Glomerular endothelial cell (primary cell): ENCODE results near the gene SLC30A3. TPM values are rescaled to one million over a fixed set of nuclear protein-coding genes. Genes with fewer than 3 reads are reported as not detected.

ENCODE experiments used
- DNase-seq: peaks from one replicate; pipeline ENCODE4 v3.0.0-alpha.2; 2011; ENCODE audit warnings: low read depth, low spot score; ENCODE audit errors: extremely low read depth
- total RNA-seq: library from RNA; depleted of rRNA; stranded (reverse); fragments of >200 nt; gene quantifications from 2 replicates; pipeline ENCODE4 v1.2.3, GENCODE V29; 2015

Gene SLC30A3
- total RNA-seq, 1 donor from 2014 or later, result 5.9 TPM

DNA sequence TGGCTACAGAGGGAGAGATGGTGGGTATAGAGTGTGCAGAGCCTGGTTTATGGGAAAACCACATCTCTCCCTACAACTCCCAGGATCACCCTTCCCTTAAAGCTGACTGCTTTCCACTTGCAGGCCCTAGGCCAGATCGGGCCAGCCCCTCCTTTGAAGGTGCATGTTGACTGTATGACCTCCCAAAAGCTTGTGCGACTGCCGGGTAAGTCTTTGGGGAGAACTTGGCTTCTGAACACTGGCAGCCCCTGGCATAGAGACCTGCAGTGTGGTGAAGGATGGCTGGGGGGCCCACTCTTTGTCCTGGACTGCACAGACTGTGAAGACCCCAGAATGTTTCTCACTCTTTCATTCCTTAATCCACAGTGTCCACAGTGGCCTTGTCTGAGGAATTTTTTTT is 26.2 kb downstream of the SLC30A3 start:
- no peak for DNase-seq

DNA sequence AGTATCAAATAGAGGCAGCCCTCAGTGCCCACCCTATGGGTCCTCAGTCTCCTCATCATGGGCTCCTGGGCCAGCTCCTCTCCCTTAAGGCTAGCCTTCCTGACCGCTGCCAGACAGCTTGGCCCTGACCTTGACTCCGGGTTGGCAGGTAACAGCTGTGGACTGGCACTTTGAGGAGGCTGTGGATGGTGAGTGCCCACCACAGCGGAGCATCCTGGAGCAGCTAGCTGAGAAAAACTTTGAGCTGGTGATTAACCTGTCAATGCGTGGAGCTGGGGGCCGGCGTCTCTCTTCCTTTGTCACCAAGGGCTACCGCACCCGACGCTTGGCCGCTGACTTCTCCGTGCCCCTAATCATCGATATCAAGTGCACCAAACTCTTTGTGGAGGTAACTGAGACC is 26.7 kb downstream of the SLC30A3 start:
- DNase-seq, result no peak

DNA sequence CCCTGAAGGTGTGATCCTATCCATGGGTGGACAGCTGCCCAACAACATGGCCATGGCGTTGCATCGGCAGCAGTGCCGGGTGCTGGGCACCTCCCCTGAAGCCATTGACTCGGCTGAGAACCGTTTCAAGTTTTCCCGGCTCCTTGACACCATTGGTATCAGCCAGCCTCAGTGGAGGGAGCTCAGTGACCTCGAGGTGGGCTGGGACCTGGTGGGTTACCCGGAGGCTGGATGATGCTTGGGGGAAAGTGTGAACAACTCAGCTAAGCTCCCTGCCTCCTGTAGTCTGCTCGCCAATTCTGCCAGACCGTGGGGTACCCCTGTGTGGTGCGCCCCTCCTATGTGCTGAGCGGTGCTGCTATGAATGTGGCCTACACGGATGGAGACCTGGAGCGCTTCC is 29.5 kb downstream of the SLC30A3 start:
- DNase-seq, result no peak

DNA sequence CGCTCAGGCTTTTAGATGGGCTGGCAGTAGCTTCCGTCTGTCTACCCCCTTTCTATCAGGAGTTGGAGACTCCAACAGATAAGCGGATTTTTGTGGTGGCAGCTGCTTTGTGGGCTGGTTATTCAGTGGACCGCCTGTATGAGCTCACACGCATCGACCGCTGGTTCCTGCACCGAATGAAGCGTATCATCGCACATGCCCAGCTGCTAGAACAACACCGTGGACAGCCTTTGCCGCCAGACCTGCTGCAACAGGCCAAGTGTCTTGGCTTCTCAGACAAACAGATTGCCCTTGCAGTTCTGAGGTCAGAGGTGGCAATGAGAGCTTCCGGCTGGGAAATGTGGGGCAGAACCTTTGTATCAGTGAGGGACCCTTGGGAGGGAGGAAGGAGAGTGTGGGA is 30.9 kb downstream of the SLC30A3 start:
- DNase-seq, result no peak

DNA sequence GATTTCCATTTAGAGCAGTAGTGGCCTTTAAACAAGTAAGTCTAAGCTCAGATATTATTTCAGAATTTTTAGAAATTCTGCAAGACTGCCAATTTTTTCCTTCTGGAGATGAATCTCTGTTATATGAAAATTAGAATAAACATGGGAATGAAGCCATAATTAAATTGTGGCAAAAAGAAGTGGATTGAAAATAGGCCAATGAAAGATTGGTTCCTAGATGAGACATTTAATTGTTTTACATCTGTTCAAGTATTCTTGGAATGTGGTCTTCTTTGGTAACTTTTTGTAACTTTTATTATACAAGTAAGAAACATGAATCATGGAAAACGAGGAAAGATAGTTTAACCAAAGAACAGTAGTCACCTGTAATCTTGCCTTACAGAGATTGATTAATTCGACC is 35.3 kb downstream of the SLC30A3 start:
- no peak for DNase-seq

DNA sequence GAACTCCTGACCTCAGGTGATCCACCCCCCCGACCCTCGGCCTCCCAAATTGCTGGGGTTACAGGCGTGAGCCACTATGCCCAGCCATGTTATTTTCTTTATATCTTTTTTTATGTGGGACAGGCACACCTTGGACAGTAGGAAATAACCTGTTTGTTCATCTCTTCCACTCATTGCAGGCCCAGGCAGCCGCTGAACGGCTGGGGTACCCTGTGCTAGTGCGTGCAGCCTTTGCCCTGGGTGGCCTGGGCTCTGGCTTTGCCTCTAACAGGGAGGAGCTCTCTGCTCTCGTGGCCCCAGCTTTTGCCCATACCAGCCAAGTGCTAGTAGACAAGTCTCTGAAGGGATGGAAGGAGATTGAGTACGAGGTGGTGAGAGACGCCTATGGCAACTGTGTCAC is 37.3 kb downstream of the SLC30A3 start:
- DNase-seq, result no peak

DNA sequence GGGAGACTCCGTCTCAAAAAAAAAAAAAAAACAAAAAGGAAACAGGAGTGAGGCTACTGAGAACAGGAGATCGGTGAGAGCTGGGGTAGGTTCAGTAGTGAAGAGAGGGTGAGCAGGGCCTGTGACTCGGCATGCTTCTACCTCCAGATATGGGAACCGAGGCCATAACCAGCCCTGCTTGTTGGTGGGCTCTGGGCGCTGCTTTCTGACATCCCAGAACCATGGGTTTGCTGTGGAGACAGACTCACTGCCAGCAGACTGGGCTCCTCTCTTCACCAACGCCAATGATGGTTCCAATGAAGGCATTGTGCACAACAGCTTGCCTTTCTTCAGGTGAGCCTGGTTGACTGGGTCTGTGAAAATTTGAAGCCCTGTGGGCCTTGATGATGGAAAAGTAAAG is 39.4 kb downstream of the SLC30A3 start:
- DNase-seq, result no peak

DNA sequence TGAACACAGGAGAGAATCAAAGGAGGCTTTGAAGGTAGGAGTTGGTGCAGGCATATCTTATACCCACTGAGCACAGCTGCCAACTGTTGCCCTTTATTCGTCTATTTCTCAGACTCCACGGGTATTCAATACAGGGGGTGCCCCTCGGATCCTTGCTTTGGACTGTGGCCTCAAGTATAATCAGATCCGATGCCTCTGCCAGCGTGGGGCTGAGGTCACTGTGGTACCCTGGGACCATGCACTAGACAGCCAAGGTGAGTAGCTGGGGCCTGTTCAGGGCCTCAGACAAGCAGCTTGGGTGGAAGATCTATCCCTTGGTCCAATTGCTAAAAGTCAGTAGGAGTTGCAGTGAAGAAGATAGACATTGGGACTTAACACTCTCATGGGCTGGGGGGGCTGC is 40.4 kb downstream of the SLC30A3 start:
- no peak for DNase-seq

DNA sequence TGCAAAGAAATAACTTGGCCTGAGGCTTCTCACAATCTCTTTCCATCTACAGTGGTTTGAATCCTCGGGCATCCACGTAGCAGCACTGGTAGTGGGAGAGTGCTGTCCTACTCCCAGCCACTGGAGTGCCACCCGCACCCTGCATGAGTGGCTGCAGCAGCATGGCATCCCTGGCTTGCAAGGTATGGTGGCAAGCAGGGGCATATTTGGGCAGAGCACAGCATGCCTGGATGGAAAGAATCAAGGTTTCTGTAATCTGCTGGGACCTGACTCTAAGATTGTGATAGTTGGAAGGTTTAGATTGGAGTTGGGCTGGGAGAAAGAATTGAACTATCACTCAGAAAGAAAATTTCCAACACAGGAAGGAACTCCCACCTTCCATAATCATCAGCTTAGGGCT is 41.7 kb downstream of the SLC30A3 start:
- DNase-seq, result no peak

DNA sequence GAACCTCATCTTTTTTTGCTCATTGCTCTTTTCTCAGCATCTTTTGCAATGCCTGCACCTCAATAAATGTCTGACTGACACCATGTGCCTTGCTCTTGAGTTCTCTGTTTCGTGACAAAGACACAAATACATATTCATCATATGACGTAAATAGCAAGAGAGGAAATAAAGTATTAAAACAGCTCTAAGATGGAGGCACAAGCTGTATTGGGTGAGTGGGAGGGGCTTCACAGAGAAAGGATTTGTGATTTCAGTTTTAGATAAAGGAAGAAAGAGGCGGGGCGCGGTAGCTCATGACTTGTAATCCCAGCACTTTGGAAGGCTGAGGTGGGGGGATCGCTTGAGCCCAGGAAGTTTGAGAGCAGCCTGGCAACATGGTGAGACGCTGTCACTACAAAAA is 42.8 kb downstream of the SLC30A3 start:
- no peak for DNase-seq

DNA sequence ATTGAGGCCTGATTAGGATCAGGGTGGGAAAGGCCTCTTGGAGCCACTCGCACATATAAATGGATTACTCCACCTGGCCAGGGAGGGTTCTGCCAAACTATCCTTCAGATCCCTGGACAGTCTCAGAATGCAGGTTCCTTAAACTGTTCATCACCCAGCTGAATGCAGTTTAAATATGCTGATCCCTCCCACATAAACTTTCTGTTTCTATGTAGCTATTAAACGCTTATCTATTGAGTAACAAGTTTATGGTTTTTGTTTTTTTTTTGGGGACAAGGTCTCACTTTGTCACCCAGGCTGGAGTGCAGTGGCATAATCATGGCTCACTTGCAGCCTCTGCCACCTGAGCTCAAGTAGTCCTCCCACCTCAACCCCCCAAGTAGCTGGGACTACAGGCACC is 43.8 kb downstream of the SLC30A3 start:
- no peak for DNase-seq

DNA sequence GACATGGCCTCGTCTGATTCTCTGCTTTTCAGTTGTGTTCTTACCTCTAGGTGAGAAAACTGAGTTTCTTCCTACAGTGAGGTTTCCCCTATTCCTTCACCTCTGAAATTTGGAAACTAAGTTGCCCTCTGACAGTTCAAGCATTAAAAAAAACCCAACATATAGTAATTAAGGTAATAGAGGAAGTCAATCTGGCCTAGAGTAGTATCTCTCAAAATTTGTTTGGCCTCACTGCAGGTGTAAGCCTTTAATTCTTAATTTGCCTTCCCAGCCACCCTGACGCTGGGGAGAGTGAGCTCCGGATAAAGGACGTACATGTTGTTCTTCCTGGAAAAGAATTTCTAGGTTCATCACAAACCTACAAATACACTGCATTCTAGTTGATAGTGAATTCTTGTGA is 44.2 kb downstream of the SLC30A3 start:
- no peak for DNase-seq

DNA sequence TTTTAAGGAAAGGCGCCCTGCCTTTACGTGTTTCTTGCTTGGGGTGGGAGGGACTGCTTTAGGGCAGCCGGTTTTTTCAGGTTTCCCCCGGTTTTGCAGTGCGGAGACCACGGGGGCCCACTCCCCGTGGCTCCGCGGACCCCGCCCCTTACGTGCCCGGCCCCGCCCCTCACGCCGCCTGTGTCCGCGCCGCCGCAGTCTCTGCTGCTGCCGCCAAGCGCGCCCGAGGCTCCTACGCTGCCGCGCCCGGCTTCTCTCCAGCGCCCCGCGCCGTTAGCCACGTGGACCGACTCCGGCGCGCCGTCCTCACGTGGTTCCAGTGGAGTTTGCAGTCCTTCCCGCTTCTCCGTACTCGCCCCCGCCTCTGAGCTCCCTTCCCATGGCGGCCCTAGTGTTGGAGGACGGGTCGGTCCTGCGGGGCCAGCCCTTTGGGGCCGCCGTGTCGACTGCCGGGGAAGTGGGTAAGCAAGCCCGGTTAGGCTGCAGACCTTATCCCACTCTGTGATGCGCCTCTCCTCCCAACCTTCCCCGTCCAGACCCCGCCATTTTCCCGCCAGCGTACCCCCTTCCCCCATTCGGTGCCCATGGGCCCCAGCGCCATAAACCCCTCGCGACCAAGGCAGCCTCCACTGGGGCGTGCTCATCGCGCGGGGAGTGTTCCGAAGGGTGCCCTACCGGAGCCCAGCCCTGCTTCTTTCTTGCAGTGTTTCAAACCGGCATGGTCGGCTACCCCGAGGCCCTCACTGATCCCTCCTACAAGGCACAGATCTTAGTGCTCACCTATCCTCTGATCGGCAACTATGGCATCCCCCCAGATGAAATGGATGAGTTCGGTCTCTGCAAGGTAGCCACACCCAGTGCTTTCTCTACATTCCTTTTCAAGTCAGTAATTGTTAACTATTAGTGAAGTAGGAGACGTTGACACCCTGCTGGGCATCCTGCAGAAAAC is 45.4 kb downstream of the SLC30A3 start, which contains the start of gene CAD:
Gene CAD (plus strand): TSS at position 197 of the 949 bp plus-strand sequence. CDS start 183 bp downstream, at position 380.
- DNase-seq, result no peak

DNA sequence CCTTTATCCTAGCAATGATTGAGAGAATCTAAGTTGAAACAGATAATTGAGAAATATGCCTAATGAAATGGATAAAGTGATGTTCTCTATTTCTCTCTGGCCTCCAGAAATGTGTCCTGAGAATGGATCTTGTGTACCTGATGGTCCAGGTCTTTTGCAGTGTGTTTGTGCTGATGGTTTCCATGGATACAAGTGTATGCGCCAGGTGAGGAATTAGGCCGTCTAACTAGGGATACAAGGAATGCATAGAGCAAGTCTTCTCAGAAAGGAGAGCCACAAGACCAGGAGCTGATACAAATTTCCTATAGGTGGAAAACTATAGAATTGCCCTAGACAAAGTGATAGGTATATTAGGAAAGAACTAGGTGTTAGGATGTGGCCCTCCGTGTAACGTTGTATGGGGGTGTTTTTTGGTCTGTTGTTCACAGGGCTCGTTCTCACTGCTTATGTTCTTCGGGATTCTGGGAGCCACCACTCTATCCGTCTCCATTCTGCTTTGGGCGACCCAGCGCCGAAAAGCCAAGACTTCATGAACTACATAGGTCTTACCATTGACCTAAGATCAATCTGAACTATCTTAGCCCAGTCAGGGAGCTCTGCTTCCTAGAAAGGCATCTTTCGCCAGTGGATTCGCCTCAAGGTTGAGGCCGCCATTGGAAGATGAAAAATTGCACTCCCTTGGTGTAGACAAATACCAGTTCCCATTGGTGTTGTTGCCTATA is 46.3 kb downstream of the SLC30A3 start:
- DNase-seq, result no peak

DNA sequence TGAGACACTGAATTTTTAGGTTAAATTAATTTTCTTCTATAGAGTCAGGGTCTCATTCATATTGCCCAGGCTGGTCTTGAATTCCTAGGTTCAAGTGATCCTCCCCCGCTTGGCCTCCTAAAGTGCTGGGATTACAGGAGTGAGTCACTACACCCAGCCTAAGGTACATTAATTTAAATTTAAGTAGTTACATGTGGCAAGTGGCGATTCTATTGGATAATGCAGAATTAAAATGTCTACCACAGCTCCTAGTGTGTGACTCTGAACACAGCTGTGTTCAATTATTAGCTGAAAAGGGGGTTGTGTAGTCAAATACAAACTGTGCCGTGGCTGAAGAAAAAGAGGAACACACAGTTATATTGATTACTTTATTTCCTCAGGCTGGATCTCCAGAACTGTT is 47.9 kb downstream of the SLC30A3 start:
- no peak for DNase-seq

DNA sequence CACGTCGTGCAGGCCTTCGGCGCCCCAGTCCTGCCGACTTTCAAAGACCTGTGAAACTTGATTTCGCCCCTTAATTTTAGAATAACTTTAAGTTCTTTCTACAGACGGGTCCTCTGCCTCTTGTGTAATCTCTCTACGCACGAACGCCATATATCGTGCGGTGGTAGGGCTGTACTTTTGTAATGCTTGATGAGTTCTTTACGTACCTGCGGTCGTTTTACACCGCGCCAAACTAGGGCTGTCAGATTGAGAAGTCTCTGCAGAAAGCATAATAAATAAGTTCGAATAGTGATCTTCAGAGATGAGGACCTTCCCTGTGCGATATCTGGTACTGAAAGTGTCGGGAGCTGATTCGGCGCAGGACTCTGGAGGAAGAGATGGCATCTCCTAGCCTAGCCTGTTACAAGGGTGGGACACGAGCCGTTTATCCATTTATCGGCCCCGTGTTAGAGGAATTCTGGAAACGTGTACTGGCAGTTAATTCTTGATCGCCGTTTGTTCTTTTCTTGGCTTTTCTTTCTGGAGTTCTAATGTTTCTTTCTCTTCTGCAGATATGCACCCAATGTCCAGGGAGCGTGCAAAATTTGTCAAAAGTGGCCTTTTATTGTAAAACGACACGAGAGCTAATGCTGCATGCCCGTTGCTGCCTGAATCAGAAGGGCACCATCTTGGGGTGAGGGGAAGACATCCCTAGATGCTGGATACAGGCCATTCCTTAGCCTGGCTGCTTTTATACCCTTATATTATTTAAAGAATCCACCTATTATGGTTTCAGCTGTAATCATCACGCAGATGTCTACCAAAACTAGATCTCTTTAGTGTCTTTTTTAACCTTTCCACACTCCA is 50.0 kb downstream of the SLC30A3 start:
- no peak for DNase-seq

DNA sequence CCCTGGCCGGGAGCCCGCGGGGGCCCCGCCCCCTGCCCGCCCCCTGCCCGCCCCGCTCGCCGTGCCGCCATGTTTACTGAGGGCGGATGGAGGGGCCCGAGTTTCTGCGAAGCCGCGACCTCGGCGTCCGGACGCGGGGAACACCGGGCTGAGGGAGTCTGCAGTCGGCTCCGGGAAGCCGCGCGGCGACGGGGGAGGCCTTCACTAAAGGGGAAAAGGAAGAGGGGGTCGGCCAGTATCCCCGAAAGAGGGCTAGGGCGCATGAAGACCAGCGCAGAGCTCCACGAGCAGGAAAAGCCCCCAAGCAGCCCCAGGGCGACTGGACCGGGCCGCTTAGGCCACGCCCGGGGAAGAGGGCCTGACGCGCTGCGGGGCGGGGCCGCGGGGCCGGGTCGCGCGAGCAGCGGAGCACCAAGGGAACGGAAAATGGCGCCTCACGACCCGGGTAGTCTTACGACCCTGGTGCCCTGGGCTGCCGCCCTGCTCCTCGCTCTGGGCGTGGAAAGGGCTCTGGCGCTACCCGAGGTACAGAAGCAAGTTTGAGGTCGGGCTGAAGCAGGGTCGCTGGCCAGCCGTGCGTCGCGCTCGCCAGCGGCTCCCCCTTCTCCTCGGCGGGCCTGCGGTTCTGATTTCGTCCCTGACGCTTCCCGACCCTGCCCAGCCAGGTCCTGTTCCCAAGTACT is 50.8 kb downstream of the SLC30A3 start, which contains the start of the genes ATRAID and SLC5A6:
Gene ATRAID (plus strand): TSS at position 99 of the 683 bp plus-strand sequence. CDS start 328 bp downstream, at position 427.
Gene SLC5A6 (minus strand): TSS at position 326 of the 683 bp plus-strand sequence. CDS start 4,618 bp downstream, outside the sequence.
- no peak for DNase-seq

DNA sequence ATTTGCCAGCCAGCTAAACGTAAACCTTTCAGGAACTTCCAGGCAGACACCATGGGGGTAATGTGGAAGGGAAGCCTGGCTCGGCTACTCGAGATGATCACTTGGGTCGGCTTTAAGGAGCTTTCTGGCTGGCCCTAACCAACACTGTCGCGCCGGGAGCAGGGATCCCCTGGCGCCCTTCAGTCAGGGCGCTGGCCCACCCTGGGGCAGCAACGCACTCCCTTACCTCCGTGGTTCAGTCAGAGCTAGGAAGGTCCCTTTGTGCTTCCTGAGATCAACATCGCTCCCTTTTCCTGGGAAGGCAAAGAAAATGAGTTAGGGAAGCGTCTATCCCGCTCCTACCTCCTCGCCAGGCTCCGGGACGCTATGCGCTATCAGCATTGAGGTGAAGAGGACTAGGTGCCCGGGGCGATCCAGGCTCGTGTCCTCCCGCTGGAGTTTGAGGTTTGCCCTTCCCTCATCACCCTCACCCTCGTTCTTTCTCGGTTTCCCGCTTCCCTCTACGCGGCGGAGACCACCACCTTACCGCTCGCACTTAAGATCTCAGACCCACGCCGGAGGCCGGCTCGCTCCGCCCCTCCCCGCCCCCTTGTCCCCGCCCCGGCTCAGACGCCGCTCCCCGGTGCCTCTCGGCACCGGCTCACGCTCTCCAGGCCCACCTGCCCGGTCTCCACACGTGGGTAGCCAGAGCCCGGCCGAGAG is 51.5 kb downstream of the SLC30A3 start:
- DNase-seq, result no peak

DNA sequence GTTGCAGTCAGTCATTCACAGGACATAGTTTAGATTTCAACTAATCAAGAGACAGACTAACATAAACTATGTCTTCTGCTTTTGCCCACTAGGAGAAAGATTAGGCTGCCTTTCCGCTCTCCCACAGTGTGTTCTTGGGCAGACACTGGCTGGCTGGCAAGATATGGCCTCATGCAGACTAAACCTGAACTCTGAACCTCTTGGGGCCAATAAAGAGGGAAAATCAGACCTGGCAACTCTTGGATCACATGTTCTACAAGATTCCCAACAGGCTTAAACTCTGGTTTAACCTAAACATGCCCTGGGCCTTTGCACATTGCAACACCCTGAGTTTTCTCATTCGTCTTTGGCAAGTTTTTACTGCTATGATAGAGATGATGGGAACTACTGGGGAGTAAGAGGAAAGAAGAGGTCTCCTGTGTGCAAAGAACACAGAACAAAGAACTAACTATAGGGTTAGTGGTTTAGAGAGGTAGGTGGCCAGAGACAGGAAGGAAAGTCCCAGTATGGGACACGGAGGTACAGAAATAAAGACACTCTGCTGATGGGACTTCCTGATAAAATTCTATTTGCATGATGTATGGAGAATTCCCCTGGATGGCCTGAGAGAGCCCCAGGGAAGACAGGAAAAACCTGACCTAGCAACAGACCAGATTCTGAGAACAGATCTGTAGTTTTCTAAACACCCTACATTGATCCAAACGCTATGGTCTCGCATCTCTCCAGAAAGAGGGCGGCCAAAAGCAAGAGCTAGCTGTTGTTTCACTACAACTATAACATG is 53.0 kb downstream of the SLC30A3 start:
- no peak for DNase-seq
